NCI-H69 (cell line): ENCODE results near the gene R3HDM2.
A peak's percentile ranks its signal among the peaks of the same experiment; 100 is the strongest.
"Not testable (repeated sequence)": the region's sequence is repeated elsewhere in the genome, so short reads cannot be mapped to it uniquely, and the experiment has no call there.

ENCODE experiments used
- DNase-seq: peaks from one replicate; lab custom pipeline; 2025; lab: John Stamatoyannopoulos, UW

The R3HDM2 gene

DNA sequence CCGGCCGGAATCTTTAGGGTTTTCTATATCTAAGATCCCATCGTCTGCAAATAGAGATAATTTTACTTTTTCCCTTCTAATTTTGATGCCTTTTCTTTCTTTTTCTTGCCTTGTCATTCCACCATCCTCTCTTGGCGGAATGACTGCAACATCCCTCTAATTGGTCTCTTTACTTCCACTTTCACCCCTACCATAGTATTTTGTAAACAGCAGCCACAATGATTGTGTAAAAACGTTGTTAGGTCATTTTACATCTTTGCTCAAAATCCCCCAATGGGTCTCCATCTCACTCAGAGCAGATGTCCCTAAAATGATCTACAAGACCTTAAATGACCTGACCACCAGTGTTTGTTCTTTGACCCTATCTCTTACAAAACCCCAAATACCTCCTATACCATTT, 99.9 kb downstream of the R3HDM2 start:
- no peak for DNase-seq

DNA sequence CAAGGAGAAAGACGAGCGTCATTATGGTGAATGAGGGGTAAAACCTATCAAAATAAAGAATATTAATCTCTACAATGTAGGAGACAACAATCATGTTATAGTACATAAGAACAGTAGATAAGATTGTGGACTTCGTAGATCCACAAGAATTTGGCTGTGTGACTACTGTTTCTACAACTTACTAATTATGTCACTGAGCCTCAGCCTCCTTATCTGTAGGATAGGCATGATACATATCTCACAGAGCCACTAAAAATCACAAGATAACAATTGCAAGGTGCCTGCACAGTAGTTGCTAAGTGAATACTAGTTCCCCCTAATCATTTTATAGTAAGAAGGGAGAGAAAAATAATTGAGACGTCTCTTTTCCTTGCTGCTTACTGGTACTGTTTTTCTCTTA, 101.6 kb downstream of the R3HDM2 start:
- no peak for DNase-seq

DNA sequence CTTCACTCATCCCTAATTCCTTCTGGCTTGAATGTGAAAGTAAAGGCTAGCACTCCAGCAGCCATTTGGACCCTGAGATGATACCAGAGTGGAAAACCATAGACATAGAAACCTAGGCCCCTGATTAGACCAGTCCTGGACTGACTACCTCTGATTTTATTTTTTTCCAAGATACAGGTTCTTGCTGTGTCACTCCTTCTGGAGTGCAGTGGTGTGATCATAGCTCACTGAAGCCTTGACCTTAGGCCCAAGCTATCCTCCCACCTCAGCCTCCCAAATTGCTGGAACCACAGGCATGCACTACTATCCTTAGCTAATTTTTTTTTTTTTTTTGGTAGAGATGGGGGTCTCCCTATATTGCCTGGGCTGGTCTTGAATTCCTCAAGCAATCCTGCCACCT, 105.4 kb downstream of the R3HDM2 start:
- DNase-seq = no peak

DNA sequence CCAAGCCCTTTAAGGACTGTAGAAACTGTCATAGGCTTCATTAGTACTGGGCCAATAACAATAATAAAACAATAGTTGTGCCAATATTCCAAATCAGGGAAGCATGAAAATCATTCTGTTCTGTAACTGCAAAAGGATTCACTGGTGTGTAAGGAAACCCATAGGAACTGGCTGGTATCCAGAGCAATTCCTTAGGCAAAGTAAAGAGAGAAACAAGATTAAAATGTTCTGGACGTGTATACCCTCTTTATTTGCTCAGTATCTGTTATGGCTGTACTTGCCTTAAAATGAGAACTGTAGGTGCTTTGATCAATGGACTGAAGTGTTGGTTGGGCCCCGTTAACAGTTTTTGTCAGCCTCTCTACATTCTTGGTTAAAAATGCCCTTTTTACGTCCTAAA, 107.4 kb downstream of the R3HDM2 start:
- no peak for DNase-seq

DNA sequence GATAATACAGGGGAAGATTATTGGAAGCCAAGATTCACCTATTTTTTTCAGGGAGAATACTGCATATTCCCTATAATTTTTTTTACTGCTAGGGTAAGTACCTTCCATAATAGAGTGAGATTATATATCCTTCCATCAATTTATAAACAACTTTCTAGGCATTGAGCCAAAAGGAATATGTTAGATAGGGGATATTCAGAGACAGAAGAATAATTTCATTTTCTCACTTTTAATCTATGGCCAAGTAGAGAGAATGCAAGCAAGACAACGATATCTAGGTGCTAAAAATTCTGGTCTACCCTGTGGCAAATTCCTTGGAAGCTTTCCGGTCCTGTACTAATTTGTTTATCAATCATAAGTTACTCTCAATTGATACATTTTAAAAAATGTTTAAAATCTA, 110.2 kb downstream of the R3HDM2 start:
- DNase-seq = peak; percentile 54

DNA sequence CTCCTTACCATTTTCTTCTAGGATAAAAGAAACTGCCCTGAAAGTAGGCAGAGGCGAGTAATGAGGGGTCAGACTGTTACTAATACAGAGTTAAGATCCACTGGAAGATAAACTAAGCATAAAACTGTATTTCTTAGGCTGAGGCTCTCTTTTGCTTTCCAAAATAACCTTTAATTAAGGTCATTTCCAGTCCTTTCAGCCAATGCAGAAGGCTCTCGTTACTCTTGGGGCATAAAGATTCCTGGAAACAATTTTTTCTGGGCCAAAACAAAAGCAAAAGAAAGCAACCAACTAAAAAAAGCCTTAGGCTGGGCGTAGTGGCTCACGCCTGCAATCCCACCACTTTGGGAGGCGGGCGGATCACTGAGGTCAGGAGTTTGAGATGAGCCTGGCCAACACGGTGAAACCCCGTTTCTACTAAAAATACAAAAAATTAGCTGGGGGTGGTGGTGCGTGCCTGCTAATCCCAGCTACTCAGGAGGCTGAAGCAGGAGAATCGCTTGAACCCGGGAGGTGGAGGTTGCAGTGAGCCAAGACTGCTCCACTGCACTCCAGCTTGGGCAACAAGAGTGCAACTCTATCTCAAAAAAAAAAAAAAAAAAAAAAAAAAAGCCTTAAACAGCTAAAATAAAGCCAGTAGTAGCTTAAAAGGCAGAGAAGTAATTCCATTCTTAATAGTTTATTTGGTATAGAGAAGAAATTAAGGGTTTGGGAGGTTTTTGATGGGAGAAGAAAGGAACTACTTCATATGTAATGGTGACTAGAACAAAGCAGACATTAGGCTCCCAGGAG, 111.0 kb downstream of the R3HDM2 start:
- no peak for DNase-seq

DNA sequence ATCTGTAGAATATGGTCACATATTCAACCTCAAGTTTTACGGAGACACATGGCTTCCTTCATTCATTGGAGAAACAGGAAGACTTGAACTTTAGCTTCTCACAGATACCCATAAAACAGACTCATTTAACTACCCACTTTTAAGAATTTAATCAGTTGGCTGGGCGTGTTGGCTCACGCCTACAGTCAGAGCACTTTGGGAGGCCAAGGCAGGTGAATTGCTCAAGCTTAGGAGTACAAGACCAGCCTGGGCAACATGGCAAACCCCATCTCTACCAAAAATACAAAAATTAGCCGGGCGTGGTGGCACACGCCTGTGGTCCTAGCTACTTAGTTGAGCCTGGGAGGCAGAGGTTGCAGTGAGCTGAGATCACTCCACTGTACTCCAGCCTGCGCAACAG, 115.2 kb downstream of the R3HDM2 start:
- no peak for DNase-seq

DNA sequence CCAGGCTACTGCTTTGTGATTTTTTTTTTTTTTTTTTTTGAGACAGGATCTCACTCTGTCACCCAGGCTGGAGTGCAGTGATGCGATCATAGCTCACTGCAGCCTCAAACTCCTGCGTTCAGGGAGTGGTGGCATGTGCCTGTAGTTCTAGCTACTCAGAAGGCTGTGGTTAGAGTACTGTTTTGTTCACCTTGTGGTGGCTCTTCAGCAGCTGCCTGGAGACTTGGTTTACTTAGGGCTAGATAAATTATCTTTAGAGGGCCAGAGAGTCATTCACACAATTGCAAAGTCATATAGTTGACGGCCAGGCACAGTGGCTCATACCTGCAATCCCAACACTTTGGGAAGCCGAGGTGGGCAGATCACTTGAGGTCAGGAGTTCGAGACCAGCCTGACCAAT, 118.6 kb downstream of the R3HDM2 start:
- not testable (repeated sequence) for DNase-seq

DNA sequence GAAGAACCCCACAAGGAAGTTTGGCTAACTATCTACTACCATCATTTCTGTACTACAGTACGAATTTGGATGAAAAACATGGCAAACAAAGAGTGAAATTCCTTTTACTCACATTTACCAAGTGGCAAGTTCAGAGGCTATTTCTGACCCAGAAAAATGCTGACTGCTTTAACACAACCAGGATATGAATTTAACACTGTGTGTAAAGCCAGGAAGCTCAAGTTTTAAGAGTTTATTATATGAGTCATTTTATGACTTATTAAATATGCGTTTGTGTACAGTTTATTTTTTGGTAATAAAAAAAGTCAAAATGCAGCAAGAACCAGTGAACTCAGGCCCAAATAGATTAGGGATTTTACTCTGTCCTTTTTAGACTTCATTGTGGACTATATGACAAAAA, 121.4 kb downstream of the R3HDM2 start:
- no peak for DNase-seq

DNA sequence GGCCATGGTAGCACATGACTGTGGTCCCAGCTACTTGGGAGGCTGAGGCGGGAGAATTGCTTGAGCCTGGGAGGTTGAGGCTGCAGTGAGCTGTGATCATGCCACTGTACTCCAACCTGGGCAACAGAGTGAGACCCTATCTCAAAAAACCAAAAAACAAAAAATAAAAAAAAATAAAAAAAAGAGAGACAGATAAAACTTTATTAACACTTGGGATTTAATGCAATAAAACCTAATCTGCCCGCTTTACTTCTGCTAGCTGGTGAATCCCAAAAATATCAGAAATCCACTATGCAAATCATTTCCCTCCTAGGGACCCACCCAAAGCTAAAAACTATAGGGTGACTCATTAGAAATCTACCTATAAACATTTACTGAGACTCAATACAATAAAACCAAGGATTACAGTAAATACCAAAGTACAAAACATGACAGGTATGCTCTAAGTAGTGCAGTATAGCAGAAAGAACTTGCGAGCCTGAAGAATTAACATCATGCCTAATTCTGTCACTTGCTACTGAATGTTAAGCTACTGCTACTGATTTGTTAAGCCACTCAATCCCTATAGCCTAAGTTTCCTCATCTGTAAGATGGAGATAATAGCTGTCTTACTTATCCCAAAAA, 129.8 kb downstream of the R3HDM2 start:
- DNase-seq = no peak

DNA sequence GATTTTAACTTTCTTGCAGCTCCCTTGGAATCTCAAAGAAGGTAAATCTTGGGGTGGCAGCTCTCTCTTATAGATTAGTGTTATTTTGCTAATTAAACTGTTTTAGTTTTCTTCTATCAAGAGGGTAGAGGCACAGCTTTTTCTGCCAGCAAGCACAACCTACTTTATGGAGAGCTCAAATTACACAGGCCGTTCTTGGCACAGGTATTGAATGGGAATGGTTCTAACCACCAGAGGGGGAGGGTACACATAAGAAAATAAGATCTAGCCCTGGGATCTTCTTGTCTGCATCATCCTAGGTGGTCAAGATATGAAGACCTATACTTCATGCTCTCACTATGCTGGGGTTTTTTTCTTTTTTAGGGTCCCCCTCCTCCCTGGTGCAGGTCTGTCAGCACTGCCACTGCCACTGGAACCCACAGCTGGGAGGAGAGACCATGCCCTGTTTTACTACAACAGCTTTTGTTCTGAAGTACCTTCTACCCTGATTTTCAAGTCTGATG, 131.3 kb downstream of the R3HDM2 start:
- DNase-seq = peak; percentile 63

DNA sequence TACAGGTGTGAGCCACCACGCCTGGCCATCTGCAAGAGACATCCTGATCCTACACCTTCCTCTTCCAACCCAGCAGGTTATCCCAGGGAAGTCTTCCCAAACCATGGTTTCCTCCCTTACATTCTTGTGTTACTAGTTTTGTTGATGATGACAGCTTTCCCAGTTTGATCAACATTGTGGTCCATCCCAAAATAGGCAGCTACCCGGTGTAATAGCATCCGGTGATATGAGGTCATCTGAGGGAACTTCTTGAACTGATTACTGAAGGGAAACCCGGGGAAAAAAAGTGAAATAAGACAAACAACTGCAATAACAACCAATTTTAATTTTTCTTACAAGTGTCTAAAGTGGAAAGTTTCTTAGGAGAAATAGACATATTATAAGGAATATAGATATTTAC, 134.6 kb downstream of the R3HDM2 start:
- no peak for DNase-seq

DNA sequence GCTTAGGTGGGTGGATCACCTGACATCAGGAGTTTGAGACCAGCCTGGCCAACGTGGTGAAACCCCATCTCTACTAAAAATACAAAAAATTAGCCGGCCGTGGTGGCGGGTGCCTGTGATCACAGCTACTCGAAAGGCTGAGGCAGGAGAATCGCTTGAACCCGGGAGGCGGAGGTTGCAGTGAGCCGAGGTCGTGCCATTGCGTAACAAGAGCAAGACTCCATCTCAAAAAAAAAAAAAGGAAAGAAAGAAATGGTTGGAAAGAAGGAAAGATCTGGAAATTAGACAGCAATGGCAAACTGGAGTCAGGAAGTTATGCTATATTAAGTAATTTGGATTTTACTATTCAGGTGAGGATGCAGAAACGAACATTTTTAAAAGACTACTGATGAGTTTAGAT, 148.8 kb downstream of the R3HDM2 start:
- not testable (repeated sequence) for DNase-seq

DNA sequence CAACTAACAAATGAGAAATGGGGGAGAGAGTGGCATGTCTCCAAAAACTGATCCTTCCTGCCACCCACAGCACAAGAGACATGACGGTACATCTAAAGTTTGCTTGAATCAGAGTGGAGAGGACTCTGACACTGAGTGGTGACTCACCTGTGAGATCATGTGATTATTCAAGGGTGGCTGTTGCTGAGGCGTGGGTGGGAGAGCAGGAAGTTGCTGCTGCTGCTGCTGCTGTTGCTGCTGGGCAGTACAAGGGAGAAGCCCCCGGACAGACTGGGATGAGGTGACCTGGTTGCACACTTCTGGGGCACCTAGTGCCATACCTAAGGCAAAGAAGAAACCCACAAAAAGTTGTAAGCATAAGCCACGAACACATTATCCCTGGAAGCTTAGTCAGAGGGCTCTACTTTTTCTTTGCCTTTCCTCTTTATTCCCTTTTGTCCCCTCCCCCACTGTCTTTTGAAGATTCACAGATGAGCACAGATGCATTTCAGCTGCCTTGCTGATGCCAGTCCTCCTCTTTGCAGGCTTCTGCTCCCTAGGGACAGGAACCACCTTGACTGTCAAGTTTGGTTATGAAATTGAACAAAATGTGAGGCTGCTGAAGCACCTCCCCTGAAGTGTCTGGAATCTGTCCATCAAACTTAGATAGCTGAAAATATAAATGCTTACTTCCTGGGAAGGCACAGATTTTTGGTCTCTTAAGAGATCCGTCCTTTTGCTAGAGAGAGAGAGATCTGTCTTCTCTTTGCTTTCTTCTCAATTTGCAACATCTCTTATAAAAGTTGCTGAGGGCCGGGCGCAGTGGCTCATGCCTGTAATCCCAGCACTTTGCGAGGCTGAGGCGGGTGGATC, 150.4 kb downstream of the R3HDM2 start:
- peak; percentile 64 for DNase-seq

DNA sequence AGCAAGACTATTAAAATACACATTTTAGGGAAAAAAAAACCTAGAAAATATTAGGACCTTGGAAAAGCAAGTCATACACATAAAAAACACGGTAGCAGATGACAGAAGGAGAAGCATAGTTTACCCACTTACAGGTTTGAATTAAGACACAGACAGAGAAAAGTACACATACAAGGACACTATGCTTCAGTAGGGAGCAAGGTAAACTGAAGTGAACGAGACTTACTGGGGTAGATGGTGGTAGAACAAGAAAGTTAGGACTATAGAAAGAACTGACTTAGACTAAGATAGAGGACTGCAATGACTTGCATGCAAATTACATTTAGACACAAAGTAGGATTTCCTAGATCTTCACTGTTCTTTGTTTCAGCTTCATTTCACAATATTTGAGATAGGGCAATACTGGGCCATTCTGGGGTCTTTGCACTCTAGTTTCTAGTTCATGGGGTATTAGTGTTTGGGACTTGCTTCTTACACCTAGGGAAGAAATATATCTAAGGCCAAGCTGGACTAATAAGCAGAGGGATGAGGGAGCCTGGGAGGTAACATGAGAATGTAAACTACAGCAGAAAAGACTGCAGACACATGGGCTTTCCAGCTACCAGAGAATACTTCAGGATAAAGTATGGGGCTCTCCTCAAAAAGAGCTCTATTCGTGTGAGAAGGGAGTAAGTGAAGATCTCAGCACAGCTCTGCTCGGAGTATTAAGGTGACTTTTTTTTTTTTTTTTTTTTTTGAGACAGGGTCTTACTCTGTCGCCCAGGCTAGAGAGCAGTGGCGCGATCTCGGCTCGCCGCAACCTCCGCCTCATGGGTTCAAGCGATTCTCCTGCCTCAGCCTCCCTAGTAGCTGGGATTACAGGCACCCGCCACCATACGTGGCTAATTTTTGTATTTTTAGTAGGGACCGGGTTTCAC, 152.1 kb downstream of the R3HDM2 start:
- no peak for DNase-seq

DNA sequence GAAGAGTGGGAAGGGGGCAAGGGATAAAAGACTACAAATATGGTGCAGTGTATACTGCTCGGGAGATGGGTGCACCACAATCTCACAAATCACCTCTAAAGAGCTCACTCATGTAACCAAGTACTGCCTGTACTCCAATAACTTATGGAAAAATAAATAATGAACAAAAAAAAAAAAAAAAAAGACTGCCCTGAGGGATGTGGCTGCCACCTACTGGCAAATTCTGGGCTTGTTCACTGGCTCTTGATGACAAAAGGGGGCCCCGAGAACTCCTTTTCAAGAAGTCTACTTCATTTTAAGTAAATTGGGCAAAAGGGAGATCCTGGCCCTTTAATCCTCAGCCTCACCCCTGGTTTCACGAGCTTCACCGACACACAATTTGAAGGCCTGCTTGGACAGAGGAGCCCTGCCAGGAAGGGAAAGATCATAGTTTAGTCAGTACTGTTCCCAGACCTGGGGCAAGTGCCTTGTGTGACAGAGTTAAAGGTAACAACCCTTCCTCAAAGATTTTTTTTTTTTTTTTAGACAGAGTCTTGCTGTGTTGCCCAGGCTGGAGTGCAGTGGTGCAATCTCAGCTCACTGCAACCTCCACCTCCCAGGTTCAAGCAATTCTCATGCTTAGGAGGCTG, 153.8 kb downstream of the R3HDM2 start:
- peak; percentile 39 for DNase-seq

DNA sequence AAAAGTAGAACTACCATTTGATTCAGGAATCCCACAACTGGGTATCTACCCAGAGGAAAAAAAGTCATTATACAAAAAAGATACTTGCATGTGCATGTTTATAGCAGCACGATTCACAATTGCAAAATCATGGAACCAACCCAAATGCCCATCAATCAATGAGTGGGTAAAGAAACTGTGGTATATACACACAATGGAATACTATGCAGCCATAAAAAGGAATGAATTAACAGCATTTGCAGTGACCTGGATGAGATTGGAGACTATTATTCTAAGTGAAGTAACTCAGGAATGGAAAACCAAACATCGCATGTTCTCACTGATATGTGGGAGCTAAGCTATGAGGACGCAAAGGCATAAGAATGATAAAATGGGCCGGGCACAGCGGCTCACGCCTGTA, 154.6 kb downstream of the R3HDM2 start:
- DNase-seq = not testable (repeated sequence)

DNA sequence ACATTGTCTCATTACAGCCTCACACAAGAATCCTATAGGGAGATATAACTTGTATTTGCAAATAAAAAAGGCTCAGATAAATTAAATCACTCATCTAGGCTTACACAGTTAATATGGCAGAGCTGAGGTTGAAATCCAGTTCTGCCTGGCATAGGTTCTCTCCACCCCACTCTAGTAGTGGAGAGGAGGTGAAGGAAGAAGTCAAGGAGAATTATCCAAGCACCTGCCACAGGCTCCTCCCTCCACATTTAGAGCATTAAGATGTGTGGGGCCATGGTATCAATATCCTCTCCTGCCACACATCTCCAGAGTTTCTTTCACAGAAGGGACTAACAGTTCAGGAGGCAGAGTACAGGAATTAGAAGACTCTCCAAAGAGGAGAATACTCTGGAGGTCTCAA, 157.3 kb downstream of the R3HDM2 start:
- no peak for DNase-seq

DNA sequence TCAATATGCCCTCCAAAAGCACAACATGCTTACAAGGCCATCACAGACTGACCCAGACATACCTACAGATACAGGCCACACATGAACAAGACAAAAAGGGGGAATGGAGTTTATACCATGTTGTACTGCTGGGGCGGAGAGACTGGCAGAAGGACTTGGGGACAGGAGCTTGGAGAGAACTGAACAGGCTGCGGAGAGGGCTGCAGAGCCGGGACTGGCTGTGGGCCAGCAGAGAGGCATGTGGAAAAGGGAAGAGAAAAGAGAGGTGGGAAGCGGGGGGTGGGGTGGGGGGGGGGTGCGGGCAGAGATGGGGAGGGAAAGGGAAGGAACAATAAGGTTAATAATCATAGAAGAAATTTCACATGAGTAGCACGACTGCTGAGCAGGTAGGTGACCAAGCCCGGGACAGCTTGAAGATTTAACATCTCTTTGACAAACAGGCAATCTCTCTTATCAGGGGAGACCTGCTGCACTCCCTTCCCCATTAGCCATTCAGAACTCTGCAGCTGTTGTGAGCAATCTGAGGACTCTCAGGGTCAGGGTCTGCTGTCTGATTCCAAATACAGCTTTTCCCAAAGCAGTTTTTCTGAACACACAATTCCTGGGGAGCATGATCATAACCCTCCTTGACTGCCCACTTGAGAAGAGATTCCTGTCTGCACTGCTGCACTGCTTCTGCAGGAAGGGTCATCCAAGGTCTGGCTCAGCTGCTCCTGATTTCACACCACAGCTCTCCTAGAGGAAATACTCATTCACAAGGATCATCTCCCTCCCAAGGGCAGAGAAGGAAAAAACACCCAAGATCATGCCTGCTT, 158.3 kb downstream of the R3HDM2 start:
- DNase-seq = no peak

DNA sequence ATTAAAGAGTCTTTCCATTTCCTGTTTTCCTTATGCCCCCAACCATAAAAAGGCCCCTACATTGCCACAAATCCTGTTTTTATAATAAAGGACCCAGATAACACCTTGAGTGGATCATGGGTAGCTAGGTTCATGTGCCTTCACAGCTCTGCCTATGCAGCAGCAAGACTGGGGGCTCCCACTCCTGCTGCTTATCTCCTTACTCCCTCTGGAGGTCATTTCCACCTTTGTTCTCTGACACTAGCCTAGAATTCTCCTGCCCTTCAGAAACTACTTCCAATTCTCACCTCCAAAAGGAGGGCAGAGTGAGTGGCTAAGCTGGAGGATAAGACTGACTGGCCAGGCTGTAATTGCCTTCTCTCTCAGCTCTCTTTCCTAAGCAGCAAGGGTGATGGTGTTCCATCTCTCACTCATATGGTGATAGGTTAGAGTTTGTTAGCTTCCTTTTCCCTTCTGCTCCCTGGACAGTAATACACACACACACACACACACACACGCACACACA, 159.8 kb downstream of the R3HDM2 start:
- no peak for DNase-seq
